Liver (tissue), 9 donors: ENCODE results near the gene CDH23. TPM values are rescaled to one million over a fixed set of nuclear protein-coding genes. Genes with fewer than 3 reads are reported as not detected.
A peak's percentile ranks its signal among the peaks of the same experiment; 100 is the strongest.

Source experiments
- DNase-seq: peaks from one replicate; pipeline ENCODE4 v3.0.0-alpha.2; 2017; ENCODE audit warnings: low spot score
- H3K27ac ChIP-seq, 2 donors: one replicate each; pipeline ENCODE4 v1.7.0; 2013; ENCODE audit warnings: inconsistent platforms in 2 of 2, low read length in 2 of 2, control low read depth in 1 of 2, low read depth in 1 of 2, mild to moderate bottlenecking in 1 of 2
- H3K27me3 ChIP-seq, 4 donors: one replicate each; pipeline versions ENCODE4 v1.6.1 to v1.7.0; 2013; ENCODE audit warnings: low read length in 3 of 4, inconsistent platforms in 1 of 4, mild to moderate bottlenecking in 1 of 4, moderate library complexity in 1 of 4; ENCODE audit not compliant: control insufficient read depth in 4 of 4, insufficient read depth in 4 of 4
- H3K36me3 ChIP-seq, 4 donors: one replicate each; pipeline versions ENCODE4 v1.6.1 to v1.7.0; 2013; ENCODE audit warnings: low read length in 3 of 4, mild to moderate bottlenecking in 3 of 4, low read depth in 1 of 4, moderate library complexity in 1 of 4; ENCODE audit not compliant: control insufficient read depth in 4 of 4, insufficient read depth in 3 of 4
- H3K4me1 ChIP-seq, 4 donors: one replicate each; pipeline versions ENCODE4 v1.6.1 to v1.7.0; 2013; ENCODE audit warnings: low read length in 3 of 4, mild to moderate bottlenecking in 3 of 4, moderate library complexity in 1 of 4; ENCODE audit not compliant: control insufficient read depth in 4 of 4, insufficient read depth in 4 of 4
- H3K4me3 ChIP-seq, 3 donors: one replicate each; pipeline versions ENCODE4 v1.6.1 to v1.7.0; 2013; ENCODE audit warnings: low read length in 3 of 3, control low read depth in 1 of 3, low read depth in 1 of 3, mild to moderate bottlenecking in 1 of 3
- H3K9ac ChIP-seq, 2 donors: one replicate each; pipeline ENCODE4 v1.7.0; 2013; ENCODE audit warnings: low read length in 2 of 2, mild to moderate bottlenecking in 2 of 2, moderate library complexity in 2 of 2, control low read depth in 1 of 2, low read depth in 1 of 2
- H3K9me3 ChIP-seq, 4 donors: one replicate each; pipeline versions ENCODE4 v1.6.1 to v1.7.0; 2013; ENCODE audit warnings: low read length in 3 of 4; ENCODE audit not compliant: control insufficient read depth in 4 of 4
- EGR1 ChIP-seq, 2 donors: IDR thresholded peaks; 2 replicates each; pipeline ENCODE4 v1.6.1; 2016 to 2018; ENCODE audit warnings: antibody characterized with exemption in 2 of 2, low read depth in 2 of 2
- FOXA1 ChIP-seq: IDR thresholded peaks from 2 replicates; pipeline ENCODE4 v1.6.1; 2016; ENCODE audit warnings: antibody characterized with exemption
- FOXA2 ChIP-seq: IDR thresholded peaks from 2 replicates; pipeline ENCODE4 v1.6.1; 2016; ENCODE audit warnings: antibody characterized with exemption
- GABPA ChIP-seq, 2 donors: IDR thresholded peaks in 1 of 2; conservative IDR thresholded peaks in 1 of 2; 2 replicates each; pipeline ENCODE4 v1.6.1; 2016; ENCODE audit warnings: antibody characterized with exemption in 2 of 2, mild to moderate bottlenecking in 1 of 2, moderate library complexity in 1 of 2
- HNF4A ChIP-seq, 2 donors: conservative IDR thresholded peaks; 2 replicates each; pipeline ENCODE4 v1.6.1; 2016; ENCODE audit warnings: antibody characterized with exemption in 2 of 2, mild to moderate bottlenecking in 2 of 2
- HNF4G ChIP-seq: IDR thresholded peaks from 2 replicates; pipeline ENCODE4 v1.6.1; 2016; ENCODE audit warnings: antibody characterized with exemption
- JUND ChIP-seq, 2 donors: IDR thresholded peaks; 2 replicates each; pipeline ENCODE4 v1.6.1; 2016; ENCODE audit warnings: antibody characterized with exemption in 2 of 2
- NR2F2 ChIP-seq: IDR thresholded peaks from 2 replicates; pipeline ENCODE4 v1.6.1; 2016; ENCODE audit warnings: antibody characterized with exemption
- RAD21 ChIP-seq, 2 donors: IDR thresholded peaks; 2 replicates each; pipeline ENCODE4 v1.6.1; 2016; ENCODE audit warnings: antibody characterized with exemption in 2 of 2, mild to moderate bottlenecking in 2 of 2
- RXRA ChIP-seq, 2 donors: IDR thresholded peaks; 2 replicates each; pipeline ENCODE4 v1.6.1; 2017 to 2018; ENCODE audit warnings: antibody characterized with exemption in 2 of 2, mild to moderate bottlenecking in 1 of 2
- SP1 ChIP-seq: IDR thresholded peaks from 2 replicates; pipeline ENCODE4 v1.6.1; 2018; ENCODE audit warnings: antibody characterized with exemption, mild to moderate bottlenecking
- TAF1 ChIP-seq: conservative IDR thresholded peaks from 2 replicates; pipeline ENCODE4 v1.6.1; 2016; ENCODE audit warnings: antibody characterized with exemption, mild to moderate bottlenecking
- WGBS: extraction: QIAGEN DNeasy Blood & Tissue Kit; methylation state at CpG from one replicate; pipeline ENCODE4 v1.1.7; 2013; 5-methylcytosine and 5-hydroxymethylcytosine counted together
- polyA plus RNA-seq, 2 donors: library from polyadenylated mRNA; stranded (reverse) in 1 of 2; unstranded in 1 of 2; fragments of 200-250 nt in 1 of 2; fragments of >200 nt in 1 of 2; fragmentation: Nextera tagmentation in 1 of 2; extraction: Ambion mirVana in 1 of 2; gene quantifications; one replicate each; pipeline versions ENCODE4 v1.2.1 to v1.2.3, GENCODE V29; 2013 to 2015
- total RNA-seq, 2 donors: library from RNA; depleted of rRNA; stranded (reverse); fragments of >200 nt; gene quantifications; one replicate each; pipeline ENCODE4 v1.2.3, GENCODE V29; 2014
- TF ChIP-seq, protein P1 (sequence below): fragments of 150-350 bp; IDR thresholded peaks from 2 replicates; pipeline ENCODE4 v1.5.1; 2017; ENCODE audit warnings: improper control_type of control experiment, low read depth, low read length; ENCODE audit not compliant: missing input control
- TF ChIP-seq, protein P2 (sequence below): IDR thresholded peaks from 2 replicates; pipeline ENCODE4 v1.6.1; 2016; ENCODE audit warnings: antibody characterized with exemption, mild to moderate bottlenecking
- TF ChIP-seq, protein P3 (sequence below): IDR thresholded peaks from 2 replicates; pipeline ENCODE4 v1.6.1; 2016; ENCODE audit warnings: antibody characterized with exemption
- donor health status: healthy.
- donor health status: healthy.
- donor health status: healthy.
- donor health status: healthy.
- donor health status: healthy.

Gene CDH23
- total and polyA plus RNA-seq, 4 donors: 1.5 to 4.7 (median 3.4) TPM

DNA sequence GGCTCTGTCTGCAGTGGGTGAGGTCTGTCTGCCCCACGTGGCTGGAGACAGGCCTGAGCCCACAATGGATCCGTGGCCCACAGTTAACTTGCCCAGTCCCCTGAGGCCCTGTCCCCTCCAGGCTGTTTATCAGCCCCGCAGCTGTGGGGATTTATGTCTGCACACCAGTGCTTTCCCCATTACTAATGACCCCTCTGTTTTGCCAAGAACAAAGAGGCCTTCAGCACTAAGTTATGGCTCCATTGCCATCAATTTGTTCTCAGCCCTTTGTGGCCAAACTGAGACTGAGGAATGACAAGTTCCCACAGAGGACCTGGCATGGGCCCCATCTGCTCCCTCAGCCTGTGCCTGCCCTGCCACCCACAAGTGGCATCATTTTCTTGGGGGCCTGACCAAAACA is 184.7 kb downstream of the CDH23 start:
- Histone ChIP-seq H3K4me3 (no peak overlapping the region), H3K9ac (no peak overlapping the region), H3K27me3 (no peaks in the 10 kb centered on the region), H3K9me3 (no peaks in the 10 kb centered on the region), H3K36me3 (no peaks in the 10 kb centered on the region), H3K4me1 (peaks cover 0 to 28% (median 13%) of the 10 kb centered on the region in 4 donors), H3K27ac (no peak overlapping the region)
- DNase-seq: no peak
- TF ChIP-seq RAD21 (IDR thresholded peaks at IDR 0.05) (no peak), EGR1 (IDR thresholded peaks at IDR 0.05; ENCODE audit: low read depth in 2 of 2) (no peak), JUND (IDR thresholded peaks at IDR 0.05) (no peak), RXRA (IDR thresholded peaks at IDR 0.05) (no peak), FOXA1 (no peak), HNF4A (conservative IDR thresholded peaks at IDR 0.05) (no peak), NR2F2 (no peak), GABPA (IDR thresholded peaks at IDR 0.05 in 1 of 2, conservative IDR thresholded peaks at IDR 0.05 in 1 of 2) (no peak)
- TF ChIP-seq, protein P1, sequence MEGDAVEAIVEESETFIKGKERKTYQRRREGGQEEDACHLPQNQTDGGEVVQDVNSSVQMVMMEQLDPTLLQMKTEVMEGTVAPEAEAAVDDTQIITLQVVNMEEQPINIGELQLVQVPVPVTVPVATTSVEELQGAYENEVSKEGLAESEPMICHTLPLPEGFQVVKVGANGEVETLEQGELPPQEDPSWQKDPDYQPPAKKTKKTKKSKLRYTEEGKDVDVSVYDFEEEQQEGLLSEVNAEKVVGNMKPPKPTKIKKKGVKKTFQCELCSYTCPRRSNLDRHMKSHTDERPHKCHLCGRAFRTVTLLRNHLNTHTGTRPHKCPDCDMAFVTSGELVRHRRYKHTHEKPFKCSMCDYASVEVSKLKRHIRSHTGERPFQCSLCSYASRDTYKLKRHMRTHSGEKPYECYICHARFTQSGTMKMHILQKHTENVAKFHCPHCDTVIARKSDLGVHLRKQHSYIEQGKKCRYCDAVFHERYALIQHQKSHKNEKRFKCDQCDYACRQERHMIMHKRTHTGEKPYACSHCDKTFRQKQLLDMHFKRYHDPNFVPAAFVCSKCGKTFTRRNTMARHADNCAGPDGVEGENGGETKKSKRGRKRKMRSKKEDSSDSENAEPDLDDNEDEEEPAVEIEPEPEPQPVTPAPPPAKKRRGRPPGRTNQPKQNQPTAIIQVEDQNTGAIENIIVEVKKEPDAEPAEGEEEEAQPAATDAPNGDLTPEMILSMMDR: no peak
- 83% methylated on average over 3 of the region's 3 CpGs for WGBS

DNA sequence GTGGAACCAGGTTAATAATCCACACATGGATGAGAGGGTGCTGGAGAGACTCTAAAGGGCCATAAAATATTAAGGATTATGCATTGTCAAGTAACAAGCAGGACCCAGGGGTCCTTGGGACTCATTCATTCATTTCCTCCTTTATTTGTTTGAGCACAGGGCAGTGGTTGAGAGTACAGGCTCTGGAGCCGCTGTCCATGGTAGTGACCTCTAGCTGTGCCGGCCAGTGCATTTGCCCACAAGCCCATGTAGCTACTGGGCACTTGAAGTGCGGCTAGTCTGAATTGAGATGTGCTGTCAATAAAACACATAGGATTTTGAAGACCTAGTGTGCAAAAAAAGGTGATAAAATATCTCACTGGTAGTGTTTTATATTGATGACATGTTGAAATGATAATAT is 185.3 kb downstream of the CDH23 start:
- H3K9me3 ChIP-seq: no peaks in the 10 kb centered on the region
- H3K9ac ChIP-seq: no peak overlapping the region
- TF ChIP-seq, protein P2, sequence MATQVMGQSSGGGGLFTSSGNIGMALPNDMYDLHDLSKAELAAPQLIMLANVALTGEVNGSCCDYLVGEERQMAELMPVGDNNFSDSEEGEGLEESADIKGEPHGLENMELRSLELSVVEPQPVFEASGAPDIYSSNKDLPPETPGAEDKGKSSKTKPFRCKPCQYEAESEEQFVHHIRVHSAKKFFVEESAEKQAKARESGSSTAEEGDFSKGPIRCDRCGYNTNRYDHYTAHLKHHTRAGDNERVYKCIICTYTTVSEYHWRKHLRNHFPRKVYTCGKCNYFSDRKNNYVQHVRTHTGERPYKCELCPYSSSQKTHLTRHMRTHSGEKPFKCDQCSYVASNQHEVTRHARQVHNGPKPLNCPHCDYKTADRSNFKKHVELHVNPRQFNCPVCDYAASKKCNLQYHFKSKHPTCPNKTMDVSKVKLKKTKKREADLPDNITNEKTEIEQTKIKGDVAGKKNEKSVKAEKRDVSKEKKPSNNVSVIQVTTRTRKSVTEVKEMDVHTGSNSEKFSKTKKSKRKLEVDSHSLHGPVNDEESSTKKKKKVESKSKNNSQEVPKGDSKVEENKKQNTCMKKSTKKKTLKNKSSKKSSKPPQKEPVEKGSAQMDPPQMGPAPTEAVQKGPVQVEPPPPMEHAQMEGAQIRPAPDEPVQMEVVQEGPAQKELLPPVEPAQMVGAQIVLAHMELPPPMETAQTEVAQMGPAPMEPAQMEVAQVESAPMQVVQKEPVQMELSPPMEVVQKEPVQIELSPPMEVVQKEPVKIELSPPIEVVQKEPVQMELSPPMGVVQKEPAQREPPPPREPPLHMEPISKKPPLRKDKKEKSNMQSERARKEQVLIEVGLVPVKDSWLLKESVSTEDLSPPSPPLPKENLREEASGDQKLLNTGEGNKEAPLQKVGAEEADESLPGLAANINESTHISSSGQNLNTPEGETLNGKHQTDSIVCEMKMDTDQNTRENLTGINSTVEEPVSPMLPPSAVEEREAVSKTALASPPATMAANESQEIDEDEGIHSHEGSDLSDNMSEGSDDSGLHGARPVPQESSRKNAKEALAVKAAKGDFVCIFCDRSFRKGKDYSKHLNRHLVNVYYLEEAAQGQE: peak; percentile 100
- no peak for TF ChIP-seq TAF1
- 73% methylated on average over 3 of the region's 3 CpGs for WGBS
- H3K4me3 ChIP-seq: no peak overlapping the region
- H3K27ac ChIP-seq: no peak overlapping the region
- no peaks in the 10 kb centered on the region for H3K27me3 ChIP-seq
- peaks cover 0 to 23% (median 13%) of the 10 kb centered on the region in 4 donors for H3K4me1 ChIP-seq
- peak; percentile 48 for DNase-seq
- H3K36me3 ChIP-seq: no peaks in the 10 kb centered on the region

DNA sequence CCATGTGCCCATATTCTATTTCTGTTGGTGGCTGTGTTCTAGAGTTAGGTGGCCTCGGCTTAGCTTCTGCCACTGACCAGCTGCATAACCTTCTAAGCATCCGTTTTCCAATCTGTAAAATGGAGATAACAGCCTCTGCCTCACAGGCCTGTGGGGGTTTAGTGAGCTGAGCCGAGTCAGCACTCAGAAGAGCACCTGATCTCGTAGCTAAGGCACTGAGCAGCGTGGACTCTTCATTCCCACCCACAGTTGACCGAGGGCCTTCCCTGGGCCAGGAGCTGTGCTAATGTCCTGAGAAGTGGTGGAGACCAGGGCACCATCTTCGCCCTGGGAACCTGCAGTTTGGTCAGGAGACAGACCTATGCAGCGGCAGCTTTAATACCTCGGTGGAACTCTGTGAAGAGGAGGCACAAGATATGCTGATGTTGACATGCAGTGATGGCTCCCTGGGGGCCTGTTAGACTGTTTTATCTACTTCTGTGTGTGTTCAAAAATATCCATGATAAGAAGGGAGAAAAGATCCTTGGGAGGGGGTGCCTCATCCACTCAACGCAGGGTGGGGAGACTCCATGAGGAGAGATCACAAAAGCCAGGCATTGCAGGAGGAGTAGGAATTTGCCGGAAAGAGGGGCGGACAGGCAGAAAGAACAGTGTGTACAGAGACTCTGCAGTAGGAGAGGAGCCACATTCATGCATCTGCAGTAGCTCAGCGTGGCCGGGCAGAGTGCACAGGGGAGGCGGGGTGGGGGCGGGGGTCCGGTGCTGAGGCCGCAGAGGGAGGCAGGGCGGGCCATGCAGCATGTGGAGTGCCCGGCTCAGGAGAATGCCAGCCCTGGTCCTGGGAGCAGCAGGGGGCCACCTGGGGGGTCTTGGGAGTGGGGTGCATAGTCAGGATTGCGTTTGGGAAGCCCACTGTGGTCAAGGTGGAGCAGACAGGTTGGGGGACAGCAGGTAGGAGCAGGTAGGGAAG is 186.1 kb downstream of the CDH23 start:
- H3K27ac ChIP-seq: no peak overlapping the region
- H3K4me1 ChIP-seq: peaks cover 0 to 23% (median 13%) of the 10 kb centered on the region in 4 donors
- no peaks in the 10 kb centered on the region for H3K27me3 ChIP-seq
- no peak overlapping the region for H3K9ac ChIP-seq
- no peaks in the 10 kb centered on the region for H3K9me3 ChIP-seq
- no peaks in the 10 kb centered on the region for H3K36me3 ChIP-seq
- whole genome bisulfite sequencing: 90% methylated on average over 21 of the region's 21 CpGs
- H3K4me3 ChIP-seq: no peak overlapping the region
- DNase-seq: no peak
- TF ChIP-seq RAD21 (IDR thresholded peaks at IDR 0.05): no peak
- TF ChIP-seq EGR1 (IDR thresholded peaks at IDR 0.05; ENCODE audit: low read depth in 2 of 2): no peak
- TF ChIP-seq JUND (IDR thresholded peaks at IDR 0.05): no peak
- TF ChIP-seq RXRA (IDR thresholded peaks at IDR 0.05): no peak
- no peak for TF ChIP-seq FOXA2
- TF ChIP-seq, protein P3, sequence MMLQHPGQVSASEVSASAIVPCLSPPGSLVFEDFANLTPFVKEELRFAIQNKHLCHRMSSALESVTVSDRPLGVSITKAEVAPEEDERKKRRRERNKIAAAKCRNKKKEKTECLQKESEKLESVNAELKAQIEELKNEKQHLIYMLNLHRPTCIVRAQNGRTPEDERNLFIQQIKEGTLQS: no peak
- TF ChIP-seq HNF4A (conservative IDR thresholded peaks at IDR 0.05): no peak
- TF ChIP-seq TAF1: no peak
- no peak for TF ChIP-seq GABPA (IDR thresholded peaks at IDR 0.05 in 1 of 2, conservative IDR thresholded peaks at IDR 0.05 in 1 of 2)
- TF ChIP-seq, protein P1: no peak
- no peak for TF ChIP-seq NR2F2
- TF ChIP-seq HNF4G: no peak
- TF ChIP-seq FOXA1: no peak
- no peak for TF ChIP-seq SP1
